ENCODE results near the gene RTL10.

Gene RTL10

DNA sequence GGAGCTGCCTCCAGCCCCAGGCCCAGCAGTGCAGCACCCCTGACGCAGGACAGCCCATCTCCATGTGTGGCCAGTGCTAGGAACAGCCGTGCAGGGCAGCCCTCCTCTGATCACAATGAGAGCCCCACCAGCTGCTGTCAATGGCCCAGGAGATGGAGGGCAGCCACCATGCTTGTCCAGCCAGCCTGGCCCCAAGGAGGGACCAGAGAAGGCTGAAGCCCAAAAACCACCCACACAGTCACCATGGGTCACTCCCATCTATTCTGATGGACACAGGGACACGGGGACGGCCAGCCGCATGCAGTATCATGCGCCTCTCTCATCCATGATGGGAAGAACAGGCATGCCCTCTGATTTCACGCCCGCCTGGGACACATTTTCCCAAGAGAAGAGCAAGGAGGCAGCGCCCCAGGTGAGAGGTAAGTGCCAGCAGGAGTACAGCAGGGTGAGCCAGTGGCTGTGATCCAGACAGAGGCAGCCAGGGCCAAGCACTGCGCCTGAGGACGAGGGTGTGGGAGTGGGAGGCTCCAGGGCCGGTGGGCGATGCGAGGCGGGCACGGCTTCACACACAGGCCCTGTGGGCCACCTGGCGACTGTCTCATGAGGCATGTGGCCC, 33.6 kb upstream of the RTL10 start:
- TF ChIP-seq CTCF (IDR thresholded peaks at IDR 0.05; ENCODE audit: borderline replicate concordance, control extremely low read depth, extremely low read depth, insufficient read depth, missing control alignments), result no peak
- DNase-seq (ENCODE audit: low spot score), result no peak
- in situ Hi-C loops (cut with MboI; ENCODE audit: low sequenced_read_pairs, unreplicated experiment), result no loop called here

GRCh38 chr22:19887256-19887985, 32.7 kb upstream of the RTL10 start:
- no peak for DNase-seq (ENCODE audit: low spot score)
- in situ Hi-C loops (cut with MboI; ENCODE audit: low sequenced_read_pairs, unreplicated experiment), result no loop called here
- no peak for TF ChIP-seq CTCF (IDR thresholded peaks at IDR 0.05; ENCODE audit: borderline replicate concordance, control extremely low read depth, extremely low read depth, insufficient read depth, missing control alignments)

DNA sequence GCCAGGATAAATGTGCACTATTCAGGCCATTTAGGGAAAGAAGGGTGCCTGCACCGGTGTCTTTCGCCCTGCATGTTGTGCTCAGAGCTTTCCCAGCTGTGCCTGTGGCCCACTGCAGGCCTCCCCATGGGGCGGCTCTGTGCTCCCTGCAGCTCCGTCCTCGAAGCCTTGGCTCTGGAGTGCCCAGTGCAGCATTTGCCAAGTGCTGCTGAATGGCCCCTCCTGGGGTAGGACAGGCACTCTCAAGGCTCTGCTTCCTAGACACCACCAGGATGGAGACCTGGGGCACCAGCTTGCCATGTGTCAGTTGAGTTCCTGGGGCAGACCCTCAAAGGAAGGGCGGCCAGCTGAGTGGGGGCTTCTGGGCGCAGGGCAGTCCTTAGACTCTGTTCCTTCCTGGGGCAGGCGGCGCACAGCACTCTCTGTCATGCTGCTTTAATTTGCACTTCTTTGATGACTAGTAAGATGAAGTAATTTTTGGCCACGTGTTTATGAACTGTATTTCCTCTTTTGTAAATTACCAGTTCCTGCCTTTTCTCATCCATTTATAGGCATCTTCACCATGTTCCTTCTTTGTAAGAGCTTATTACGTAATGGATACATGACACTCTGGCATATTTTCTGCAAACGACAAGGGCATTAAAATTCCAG, 32.1 kb upstream of the RTL10 start:
- in situ Hi-C loops (cut with MboI; ENCODE audit: low sequenced_read_pairs, unreplicated experiment), result no loop called here
- no peak for TF ChIP-seq CTCF (IDR thresholded peaks at IDR 0.05; ENCODE audit: borderline replicate concordance, control extremely low read depth, extremely low read depth, insufficient read depth, missing control alignments)
- DNase-seq (ENCODE audit: low spot score), result no peak

GRCh38 chr22:19885841-19886592, 31.3 kb upstream of the RTL10 start:
- no peak for DNase-seq (ENCODE audit: low spot score)
- in situ Hi-C loops (cut with MboI; ENCODE audit: low sequenced_read_pairs, unreplicated experiment), result no loop called here
- no peak for TF ChIP-seq CTCF (IDR thresholded peaks at IDR 0.05; ENCODE audit: borderline replicate concordance, control extremely low read depth, extremely low read depth, insufficient read depth, missing control alignments)

GRCh38 chr22:19884954-19885751, 30.5 kb upstream of the RTL10 start:
- DNase-seq (ENCODE audit: low spot score), result no peak
- TF ChIP-seq CTCF (IDR thresholded peaks at IDR 0.05; ENCODE audit: borderline replicate concordance, control extremely low read depth, extremely low read depth, insufficient read depth, missing control alignments), result no peak
- in situ Hi-C loops (cut with MboI; ENCODE audit: low sequenced_read_pairs, unreplicated experiment), result no loop called here

Data from GM13976 (cell line).